IPS-11a (cell line): Measurements from ENCODE around the gene MAPK10.
"Not testable (repeated sequence)": the region's sequence is repeated elsewhere in the genome, so short reads cannot be mapped to it uniquely, and the experiment has no call there.

ENCODE experiments used
- H3K4me3 ChIP-seq: one replicate; pipeline ENCODE4 v1.5.1; 2013; ENCODE audit warnings: low read depth, low read length, control low read depth

Gene MAPK10

GRCh38 chr4:85994576-85994975 lies 365.3 kb downstream of the MAPK10 start:
- H3K4me3 ChIP-seq: no peak overlapping the region

GRCh38 chr4:85993641-85994040 lies 366.2 kb downstream of the MAPK10 start:
- H3K4me3 ChIP-seq: no peak overlapping the region

GRCh38 chr4:85986266-85986665 lies 373.6 kb downstream of the MAPK10 start:
- H3K4me3 ChIP-seq: no peak overlapping the region

GRCh38 chr4:85979276-85979675 lies 380.6 kb downstream of the MAPK10 start:
- no peak overlapping the region for H3K4me3 ChIP-seq

GRCh38 chr4:85970535-85970934 lies 389.3 kb downstream of the MAPK10 start:
- H3K4me3 ChIP-seq: no peak overlapping the region

GRCh38 chr4:85968945-85969819 lies 390.7 kb downstream of the MAPK10 start:
- no peak overlapping the region for H3K4me3 ChIP-seq

- no peak overlapping the region for H3K4me3 ChIP-seq
These were observed 392.0 kb downstream of the MAPK10 start for GRCh38 chr4:85967872-85968271.

GRCh38 chr4:85966373-85966772 lies 393.5 kb downstream of the MAPK10 start:
- H3K4me3 ChIP-seq: no peak overlapping the region

GRCh38 chr4:85965529-85965928 lies 394.3 kb downstream of the MAPK10 start:
- H3K4me3 ChIP-seq: no peak overlapping the region

- not testable (repeated sequence) for H3K4me3 ChIP-seq
These were observed 394.8 kb downstream of the MAPK10 start for GRCh38 chr4:85965017-85965416.

GRCh38 chr4:85964298-85964697 lies 395.6 kb downstream of the MAPK10 start:
- H3K4me3 ChIP-seq: no peak overlapping the region

- H3K4me3 ChIP-seq: no peak overlapping the region
These were observed 396.6 kb downstream of the MAPK10 start for GRCh38 chr4:85963231-85963630.

- H3K4me3 ChIP-seq: no peak overlapping the region
These were observed 398.0 kb downstream of the MAPK10 start for GRCh38 chr4:85961887-85962286.

GRCh38 chr4:85956293-85956945 lies 403.4 kb downstream of the MAPK10 start:
- no peak overlapping the region for H3K4me3 ChIP-seq

- no peak overlapping the region for H3K4me3 ChIP-seq
These were observed 404.1 kb downstream of the MAPK10 start for GRCh38 chr4:85955620-85956292.

- no peak overlapping the region for H3K4me3 ChIP-seq
These were observed 406.2 kb downstream of the MAPK10 start for GRCh38 chr4:85953651-85954018.

GRCh38 chr4:85952972-85953650 lies 406.7 kb downstream of the MAPK10 start:
- no peak overlapping the region for H3K4me3 ChIP-seq

GRCh38 chr4:85952528-85952927 lies 407.3 kb downstream of the MAPK10 start:
- H3K4me3 ChIP-seq: no peak overlapping the region

GRCh38 chr4:85951099-85951498 lies 408.8 kb downstream of the MAPK10 start:
- no peak overlapping the region for H3K4me3 ChIP-seq

- no peak overlapping the region for H3K4me3 ChIP-seq
These were observed 413.0 kb downstream of the MAPK10 start for GRCh38 chr4:85946821-85947220.

- no peak overlapping the region for H3K4me3 ChIP-seq
These were observed 417.7 kb downstream of the MAPK10 start for GRCh38 chr4:85942107-85942506.
